NCI-H345 treated with DMSO at 0.1 percent for 48 hours (cell line): ENCODE data around the gene AP3D1.
A peak's percentile ranks its signal among the peaks of the same experiment; 100 is the strongest.

Experiments
- DNase-seq: peaks from one replicate; lab custom pipeline; 2025; ENCODE audit not compliant: unreplicated experiment; lab: John Stamatoyannopoulos, UW

AP3D1 gene

GRCh38 chr19:2070436-2070827, 80.9 kb downstream of the AP3D1 start:
- DNase-seq, result no peak

GRCh38 chr19:2064788-2065524, 86.4 kb downstream of the AP3D1 start:
- no peak for DNase-seq

- no peak for DNase-seq
Observed at GRCh38 chr19:2064395-2064787, 87.0 kb downstream of the AP3D1 start.

- no peak for DNase-seq
Observed at GRCh38 chr19:2063824-2064223, 87.5 kb downstream of the AP3D1 start.

- no peak for DNase-seq
Observed at GRCh38 chr19:2062770-2063169, 88.6 kb downstream of the AP3D1 start.

GRCh38 chr19:2062389-2062729, 89.0 kb downstream of the AP3D1 start:
- no peak for DNase-seq

GRCh38 chr19:2061495-2062388, 89.6 kb downstream of the AP3D1 start:
- peak; percentile 99 for DNase-seq

GRCh38 chr19:2060884-2061494, 90.4 kb downstream of the AP3D1 start:
- no peak for DNase-seq

GRCh38 chr19:2059422-2060201, 91.8 kb downstream of the AP3D1 start:
- DNase-seq, result no peak

GRCh38 chr19:2058570-2059421, 92.6 kb downstream of the AP3D1 start:
- DNase-seq, result no peak

- DNase-seq, result no peak
Observed at GRCh38 chr19:2057484-2058469, 93.6 kb downstream of the AP3D1 start.

GRCh38 chr19:2056837-2057192, 94.6 kb downstream of the AP3D1 start:
- no peak for DNase-seq

- DNase-seq, result no peak
Observed at GRCh38 chr19:2055931-2056836, 95.2 kb downstream of the AP3D1 start.

- no peak for DNase-seq
Observed at GRCh38 chr19:2054763-2055162, 96.6 kb downstream of the AP3D1 start.

GRCh38 chr19:2053601-2054389, 97.6 kb downstream of the AP3D1 start:
- DNase-seq, result no peak

GRCh38 chr19:2051773-2052704, 99.3 kb downstream of the AP3D1 start:
- no peak for DNase-seq
